Astrocyte of the cerebellum (primary cell): ENCODE data around the gene TRPV5.

Source experiments
- DNase-seq: peaks from one replicate; pipeline ENCODE4 v3.0.0-alpha.2; 2011; ENCODE audit warnings: low read depth
- H3K4me3 ChIP-seq: 2 replicates; pipeline ENCODE4 v1.5.1; 2011; ENCODE audit warnings: mild to moderate bottlenecking, low read depth, low read length, moderate library complexity
- in situ Hi-C: cut with HindIII; loops from 2 replicates; pipeline ENCODE4 v1.10.0; 2017; ENCODE audit warnings: low sequenced_read_pairs
- TF ChIP-seq, protein P1 (sequence below): IDR thresholded peaks from 2 replicates; pipeline ENCODE4 v1.5.1; 2012; ENCODE audit warnings: low read length, low read depth, moderate library complexity, mild to moderate bottlenecking; ENCODE audit errors: missing control alignments

TRPV5 gene

DNA sequence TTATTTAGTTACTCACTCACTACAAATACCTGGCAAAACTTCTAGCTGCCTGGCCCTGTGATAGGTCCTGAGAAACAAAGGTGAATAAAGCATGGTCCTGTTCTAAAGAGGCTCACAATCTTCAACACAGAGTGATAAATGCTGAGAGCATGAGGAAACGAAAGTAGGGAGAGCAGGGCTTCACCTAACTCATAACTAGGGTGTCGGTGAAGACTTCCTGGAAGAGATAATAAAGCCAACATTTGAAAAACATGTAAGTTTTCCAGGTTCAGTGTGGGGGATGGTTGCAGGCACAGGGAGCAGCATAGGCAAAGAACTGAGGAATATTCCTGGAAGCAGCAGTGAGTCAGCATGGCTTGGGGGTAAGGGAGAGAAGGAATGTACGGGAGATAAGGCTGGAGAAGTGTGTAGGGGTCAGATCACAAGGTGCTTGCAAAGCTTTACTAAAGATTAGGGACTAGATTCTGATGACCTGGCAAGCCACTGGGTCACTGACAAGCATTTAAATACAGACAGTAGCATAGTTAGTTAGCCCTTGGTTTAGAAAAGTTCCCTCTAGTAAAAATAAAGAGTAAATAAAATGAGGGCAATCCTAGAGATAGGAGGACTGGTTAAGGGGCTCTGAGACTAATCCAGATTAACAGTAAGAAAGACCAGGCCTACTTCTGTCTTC, 23.5 kb upstream of the TRPV5 start:
- in situ Hi-C loops = no loop called here
- DNase-seq = no peak
- TF ChIP-seq, protein P1, sequence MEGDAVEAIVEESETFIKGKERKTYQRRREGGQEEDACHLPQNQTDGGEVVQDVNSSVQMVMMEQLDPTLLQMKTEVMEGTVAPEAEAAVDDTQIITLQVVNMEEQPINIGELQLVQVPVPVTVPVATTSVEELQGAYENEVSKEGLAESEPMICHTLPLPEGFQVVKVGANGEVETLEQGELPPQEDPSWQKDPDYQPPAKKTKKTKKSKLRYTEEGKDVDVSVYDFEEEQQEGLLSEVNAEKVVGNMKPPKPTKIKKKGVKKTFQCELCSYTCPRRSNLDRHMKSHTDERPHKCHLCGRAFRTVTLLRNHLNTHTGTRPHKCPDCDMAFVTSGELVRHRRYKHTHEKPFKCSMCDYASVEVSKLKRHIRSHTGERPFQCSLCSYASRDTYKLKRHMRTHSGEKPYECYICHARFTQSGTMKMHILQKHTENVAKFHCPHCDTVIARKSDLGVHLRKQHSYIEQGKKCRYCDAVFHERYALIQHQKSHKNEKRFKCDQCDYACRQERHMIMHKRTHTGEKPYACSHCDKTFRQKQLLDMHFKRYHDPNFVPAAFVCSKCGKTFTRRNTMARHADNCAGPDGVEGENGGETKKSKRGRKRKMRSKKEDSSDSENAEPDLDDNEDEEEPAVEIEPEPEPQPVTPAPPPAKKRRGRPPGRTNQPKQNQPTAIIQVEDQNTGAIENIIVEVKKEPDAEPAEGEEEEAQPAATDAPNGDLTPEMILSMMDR = no peak
- H3K4me3 ChIP-seq = no peak overlapping the region

DNA sequence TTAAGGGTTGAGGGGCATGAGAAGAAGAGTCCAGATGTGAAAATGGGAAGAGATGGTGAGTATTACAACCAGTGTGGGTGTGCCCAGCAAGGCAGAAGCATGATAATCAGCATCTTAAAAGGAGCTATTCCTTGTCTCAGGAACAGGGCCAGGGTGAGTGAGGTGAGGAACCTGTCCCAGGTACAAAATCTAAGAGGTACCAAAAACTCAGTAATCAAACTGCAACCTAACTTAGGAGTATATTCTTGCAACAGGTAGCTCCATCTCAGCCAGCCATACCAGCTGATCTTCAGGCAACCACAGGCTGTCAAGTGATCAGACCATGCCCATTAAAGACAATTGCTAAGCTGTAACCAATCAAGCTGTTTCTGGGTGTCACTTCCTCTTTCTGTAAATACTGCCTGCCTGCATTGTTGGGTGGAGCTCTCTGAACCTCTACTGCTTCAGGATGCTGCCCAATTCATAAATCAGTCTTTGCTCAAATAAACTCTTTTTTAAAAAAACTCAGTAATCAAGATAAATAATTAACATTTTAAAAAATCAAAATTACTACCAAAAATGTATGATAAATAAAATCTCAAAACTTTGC, 21.2 kb upstream of the TRPV5 start:
- in situ Hi-C loops = no loop called here
- DNase-seq = no peak
- no peak overlapping the region for H3K4me3 ChIP-seq
- TF ChIP-seq, protein P1 = no peak

DNA sequence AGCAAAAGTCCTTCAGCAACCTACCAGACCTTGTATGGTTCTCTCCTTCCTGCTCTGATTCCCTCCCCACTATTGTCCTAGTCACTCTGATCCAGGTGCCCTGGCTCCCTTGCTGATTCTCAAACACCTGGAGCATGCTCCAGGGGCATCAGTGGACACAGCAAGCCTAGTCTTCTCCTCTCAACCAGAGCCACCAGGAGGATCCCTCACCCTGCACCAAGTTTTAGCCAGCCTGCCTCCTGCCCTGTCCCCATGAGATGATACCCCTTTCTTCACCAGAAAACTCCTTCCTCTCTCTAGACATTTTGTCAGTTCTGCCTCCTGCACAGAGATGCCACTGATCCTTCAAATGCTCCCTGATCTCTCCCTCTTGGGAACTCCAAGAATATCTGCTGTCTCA, 16.7 kb upstream of the TRPV5 start:
- DNase-seq = no peak
- in situ Hi-C loops = no loop called here
- TF ChIP-seq, protein P1 = no peak
- H3K4me3 ChIP-seq = no peak overlapping the region

DNA sequence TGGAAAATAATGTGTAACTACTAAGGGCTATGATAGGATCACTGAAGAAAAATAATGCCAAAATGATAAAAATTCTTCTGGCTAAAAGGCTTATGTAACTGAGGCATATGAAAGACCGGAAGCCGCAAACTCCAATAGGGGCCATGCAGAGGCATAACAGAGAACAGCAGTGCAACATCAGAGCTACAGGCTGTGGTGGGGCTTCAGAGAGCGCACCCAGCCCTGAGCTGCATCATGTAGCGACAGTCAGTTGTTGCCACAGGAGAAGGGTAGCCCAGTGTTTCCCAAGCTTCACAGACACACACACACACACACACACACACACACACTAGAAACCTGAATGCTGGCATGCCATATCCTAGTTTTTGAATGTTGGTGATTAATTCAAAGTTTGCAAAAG, 15.1 kb upstream of the TRPV5 start:
- in situ Hi-C loops = no loop called here
- TF ChIP-seq, protein P1 = no peak
- no peak for DNase-seq
- H3K4me3 ChIP-seq = no peak overlapping the region

DNA sequence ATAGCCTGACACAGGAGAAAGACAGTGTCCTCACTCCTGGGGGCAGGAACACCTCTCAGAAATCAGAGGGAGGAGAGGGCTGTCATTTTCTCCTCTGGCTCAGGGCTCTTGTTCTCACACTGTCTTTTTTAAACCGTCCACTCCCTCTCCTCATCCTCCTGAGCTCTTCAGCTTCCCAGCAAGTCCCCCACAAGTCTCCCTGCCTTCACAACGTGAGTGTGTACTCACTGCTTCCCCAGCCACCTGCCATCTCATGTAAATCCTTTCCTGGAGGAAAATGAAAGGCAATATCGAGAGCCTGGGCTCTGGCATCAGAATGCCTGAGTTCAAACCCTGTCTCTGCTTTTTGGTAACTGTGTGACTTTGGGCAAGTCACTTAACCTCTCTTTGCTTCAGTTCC, 11.5 kb upstream of the TRPV5 start:
- in situ Hi-C loops = no loop called here
- DNase-seq = no peak
- no peak overlapping the region for H3K4me3 ChIP-seq
- TF ChIP-seq, protein P1 = no peak

DNA sequence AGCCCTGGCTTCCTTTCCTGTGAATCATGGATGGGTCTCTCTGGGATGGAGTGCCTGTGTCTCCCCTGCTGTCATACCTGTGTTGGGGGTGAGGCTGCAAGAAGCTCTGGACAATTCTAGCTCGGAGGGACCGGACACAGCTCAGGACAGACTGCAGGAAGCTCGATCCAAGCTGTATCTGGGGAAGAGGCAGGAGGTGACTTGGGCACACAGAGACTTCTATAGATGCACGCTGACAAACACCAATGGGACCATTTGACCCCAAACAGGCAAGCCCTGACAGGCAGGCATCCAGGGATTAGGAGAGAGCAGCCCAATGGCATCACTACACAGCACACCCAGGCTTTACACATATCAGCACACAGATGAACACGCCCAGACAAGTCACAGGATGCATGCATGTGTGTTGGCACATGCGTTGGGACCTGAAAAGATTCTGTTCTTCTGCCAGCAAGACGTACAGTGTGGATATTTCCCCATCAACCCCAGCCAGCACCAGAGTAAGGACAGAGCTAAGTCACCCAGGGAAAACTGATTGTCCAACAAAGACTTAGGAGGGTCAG, 10.2 kb upstream of the TRPV5 start:
- DNase-seq = no peak
- no peak overlapping the region for H3K4me3 ChIP-seq
- TF ChIP-seq, protein P1 = no peak
- in situ Hi-C loops = no loop called here
